CD4-positive, alpha-beta T cell treated with Interleukin-6 at 100 ng/mL for 8 hours (primary cell): ENCODE data around the gene KIAA0825.

Experiments
- DNase-seq: peaks from one replicate; pipeline ENCODE4 v3.0.0-alpha.2; 2020; ENCODE audit warnings: mixed read lengths, low spot score

KIAA0825 gene

GRCh38 chr5:94309141-94309540 is 309.3 kb downstream of the KIAA0825 start:
- no peak for DNase-seq

GRCh38 chr5:94308442-94308841 is 310.0 kb downstream of the KIAA0825 start:
- no peak for DNase-seq

GRCh38 chr5:94304146-94304545 is 314.3 kb downstream of the KIAA0825 start:
- no peak for DNase-seq

DNA sequence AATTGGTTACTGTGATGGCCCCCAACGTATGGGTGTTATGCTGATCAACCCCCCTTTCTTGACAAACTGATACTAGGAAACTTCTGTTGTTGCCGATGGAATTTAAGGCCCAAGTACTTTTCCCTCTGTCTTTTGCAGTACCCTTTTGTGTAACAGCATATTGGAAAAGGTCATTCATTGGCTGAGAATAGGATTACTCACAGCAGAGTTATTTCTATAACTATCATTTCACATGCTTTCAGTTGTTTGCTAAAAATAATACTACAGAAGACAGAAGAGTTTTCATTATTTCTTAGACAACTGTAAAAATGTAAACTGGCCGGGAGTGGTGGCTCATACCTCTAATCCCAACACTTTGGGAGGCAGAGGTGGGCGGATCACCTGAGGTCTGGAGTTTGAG is 329.5 kb downstream of the KIAA0825 start:
- DNase-seq = no peak

DNA sequence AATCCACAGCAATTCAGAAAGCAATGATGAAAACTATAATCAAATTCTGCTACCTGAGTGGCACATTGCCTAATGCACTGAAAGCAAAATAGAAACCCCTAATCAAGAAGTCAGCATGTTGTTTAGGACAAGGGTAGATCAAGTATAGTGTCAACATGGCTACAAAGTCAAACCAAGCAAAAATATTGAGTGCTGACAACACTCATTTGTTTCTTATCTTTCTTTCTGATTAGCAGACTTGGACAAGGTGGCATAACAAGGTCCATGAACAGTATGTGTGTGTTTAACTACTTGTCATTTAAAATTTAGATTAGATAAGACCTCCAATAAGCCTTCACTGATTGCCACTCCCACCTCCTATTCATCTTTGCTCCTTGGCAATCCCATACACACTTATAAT is 332.4 kb downstream of the KIAA0825 start:
- no peak for DNase-seq

GRCh38 chr5:94283093-94283492 is 335.3 kb downstream of the KIAA0825 start:
- no peak for DNase-seq

DNA sequence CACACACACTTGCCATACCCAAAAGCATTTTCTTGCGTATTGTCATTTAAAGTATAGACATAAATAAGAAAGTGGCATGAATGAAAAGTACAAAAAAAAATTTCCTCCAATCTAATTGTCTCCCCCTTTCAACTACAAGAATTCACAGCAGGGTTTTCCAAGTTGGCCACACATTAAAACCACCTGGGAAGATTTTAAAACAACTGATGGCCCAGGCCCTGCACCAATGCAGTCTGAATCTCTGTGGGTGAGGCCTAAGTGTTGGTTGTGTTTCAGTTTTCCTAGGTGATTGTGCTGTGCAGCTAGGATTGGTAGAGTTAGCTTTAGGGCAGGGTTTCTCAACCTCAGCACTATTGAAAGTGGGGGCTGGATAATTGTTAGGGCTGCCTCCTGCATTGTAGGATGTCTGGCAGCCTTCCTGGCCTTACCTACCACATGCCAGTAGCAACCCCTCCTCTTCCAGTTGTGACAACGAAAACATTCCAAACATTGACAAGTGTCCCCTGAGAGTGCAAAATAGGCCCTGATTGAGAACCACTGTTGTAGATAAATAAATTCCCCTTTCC is 337.1 kb downstream of the KIAA0825 start:
- no peak for DNase-seq

DNA sequence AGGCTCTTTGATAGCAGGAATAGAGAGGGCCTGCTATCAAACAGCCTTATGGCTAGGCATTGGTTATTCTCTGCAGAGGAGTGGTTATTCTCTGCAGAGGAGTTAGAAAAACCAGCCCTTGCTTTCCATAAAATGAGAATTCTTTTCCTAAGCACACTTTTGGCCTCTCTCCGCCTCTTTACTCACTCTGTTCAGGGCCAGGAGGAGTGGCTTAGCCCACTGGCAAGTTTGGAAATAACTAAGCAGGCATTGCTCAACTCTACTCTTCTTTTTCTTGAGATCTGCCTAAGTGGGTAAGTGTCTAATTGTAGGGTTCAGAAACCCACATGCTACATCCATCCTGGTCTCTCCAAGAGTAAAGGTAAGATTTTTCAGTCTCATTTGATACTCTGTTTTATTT is 341.7 kb downstream of the KIAA0825 start:
- no peak for DNase-seq

DNA sequence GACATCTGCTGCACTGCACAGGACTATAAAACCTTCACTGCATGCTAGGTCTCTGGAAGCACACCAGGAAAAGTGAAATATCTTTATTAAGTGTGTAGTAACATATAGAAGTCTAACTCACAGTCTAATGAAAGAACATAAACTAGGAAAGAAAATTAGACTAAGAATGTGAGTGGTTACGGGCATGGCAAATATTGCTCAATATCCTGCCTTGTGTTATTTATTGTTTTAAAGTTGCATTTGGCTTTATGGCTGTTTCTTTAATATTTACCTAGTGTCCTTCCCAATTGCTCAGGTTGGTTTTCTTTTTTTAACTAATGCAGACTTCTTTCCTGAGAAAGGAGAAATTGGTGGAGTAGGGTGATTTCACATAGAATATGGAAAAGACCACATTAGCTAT is 342.4 kb downstream of the KIAA0825 start:
- DNase-seq = no peak

DNA sequence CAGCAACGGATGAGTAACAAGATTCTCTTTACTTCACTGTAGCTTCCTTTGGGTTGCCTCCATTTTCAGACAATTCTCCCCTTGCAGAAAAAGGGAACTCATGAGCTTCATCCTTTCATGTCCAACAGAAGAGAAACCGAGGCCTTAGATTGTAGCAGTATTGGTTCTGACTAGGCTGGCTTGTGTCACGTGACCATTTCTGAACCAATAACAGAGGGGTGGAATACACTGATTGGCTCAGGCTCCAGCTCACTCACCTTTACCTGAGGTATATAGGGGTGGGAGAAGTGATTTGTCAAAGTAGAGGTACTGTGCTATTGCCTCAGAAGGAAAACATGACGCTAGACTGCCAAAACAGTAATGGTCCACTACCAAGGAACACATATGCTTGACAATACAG is 343.7 kb downstream of the KIAA0825 start:
- DNase-seq = no peak

- no peak for DNase-seq
Measured at GRCh38 chr5:94268226-94268625, 350.2 kb downstream of the KIAA0825 start.

GRCh38 chr5:94267350-94267899 is 351.0 kb downstream of the KIAA0825 start:
- no peak for DNase-seq

DNA sequence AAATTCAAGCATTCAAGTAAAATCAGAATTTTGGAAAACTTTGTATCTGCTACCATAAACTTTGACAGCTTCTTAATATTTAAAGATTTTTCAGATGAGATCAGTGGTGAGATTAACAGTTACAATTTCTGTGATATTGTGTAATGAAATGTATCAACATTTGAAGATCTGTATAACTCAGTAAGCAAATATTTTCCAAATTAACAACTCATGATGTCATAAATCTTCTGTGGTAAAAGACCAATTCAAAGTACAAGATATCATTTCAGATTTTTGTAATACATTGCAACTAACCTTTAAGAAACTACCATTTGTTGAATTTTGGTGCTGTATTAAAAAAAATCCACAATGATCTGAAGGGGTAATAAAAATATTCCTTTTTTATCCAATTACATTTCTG is 352.2 kb downstream of the KIAA0825 start:
- DNase-seq = no peak

GRCh38 chr5:94263068-94263467 is 355.3 kb downstream of the KIAA0825 start:
- no peak for DNase-seq

GRCh38 chr5:94260096-94260495 is 358.3 kb downstream of the KIAA0825 start:
- DNase-seq = no peak

GRCh38 chr5:94254214-94254613 is 364.2 kb downstream of the KIAA0825 start:
- no peak for DNase-seq

GRCh38 chr5:94250985-94251384 is 367.4 kb downstream of the KIAA0825 start:
- no peak for DNase-seq

GRCh38 chr5:94249430-94249829 is 369.0 kb downstream of the KIAA0825 start:
- DNase-seq = no peak

DNA sequence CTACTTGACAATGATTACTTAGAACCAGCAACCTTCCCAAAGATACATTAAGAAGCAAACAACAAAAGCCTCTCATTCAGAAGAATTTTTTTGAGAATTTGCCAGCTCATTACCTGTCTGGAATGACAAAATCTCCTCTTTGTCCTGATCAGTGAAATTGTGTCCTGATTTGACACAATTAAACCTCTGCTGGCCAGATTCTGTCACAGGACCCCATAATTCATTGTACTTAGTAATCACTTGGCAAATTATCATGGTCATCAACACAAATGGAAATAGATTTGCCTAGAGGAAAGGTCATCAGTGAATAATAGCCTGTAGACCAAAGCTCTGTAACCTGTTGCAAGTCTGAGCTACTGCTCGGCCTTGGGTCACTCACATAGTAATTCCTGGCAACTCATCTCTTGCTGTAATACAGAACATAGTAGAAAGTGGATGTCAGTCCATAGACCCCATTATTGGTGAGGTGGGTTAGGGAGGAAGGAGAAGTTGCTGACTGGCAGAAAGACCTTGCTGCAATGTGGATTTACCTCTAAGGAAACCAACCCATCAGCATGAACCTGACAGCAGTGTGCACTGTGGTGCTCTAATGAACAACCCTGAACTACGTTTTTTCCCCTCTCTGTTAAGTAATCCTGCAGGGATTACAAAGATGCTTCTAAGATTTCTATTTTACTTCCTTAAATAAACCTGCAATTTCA is 370.1 kb downstream of the KIAA0825 start:
- no peak for DNase-seq

DNA sequence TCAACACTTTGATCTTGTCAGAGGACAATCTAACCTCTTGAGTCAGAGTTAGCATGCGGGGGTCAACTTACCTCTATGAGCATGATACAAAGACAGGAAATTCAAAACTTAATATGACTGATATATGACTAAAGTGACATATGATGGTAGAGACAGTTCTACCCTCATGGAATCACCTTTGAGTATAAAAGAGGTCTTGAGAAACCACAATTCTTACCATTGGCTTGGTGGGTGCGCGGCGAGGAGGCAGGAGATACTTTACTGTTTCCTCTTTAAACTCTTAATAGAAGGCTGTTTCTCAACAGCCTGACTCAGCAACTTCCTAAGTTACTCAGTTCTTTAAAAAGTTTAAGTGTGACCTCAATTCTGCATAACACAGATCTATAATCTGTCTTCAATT is 372.8 kb downstream of the KIAA0825 start:
- no peak for DNase-seq

GRCh38 chr5:94244921-94245320 is 373.5 kb downstream of the KIAA0825 start:
- DNase-seq = no peak

DNA sequence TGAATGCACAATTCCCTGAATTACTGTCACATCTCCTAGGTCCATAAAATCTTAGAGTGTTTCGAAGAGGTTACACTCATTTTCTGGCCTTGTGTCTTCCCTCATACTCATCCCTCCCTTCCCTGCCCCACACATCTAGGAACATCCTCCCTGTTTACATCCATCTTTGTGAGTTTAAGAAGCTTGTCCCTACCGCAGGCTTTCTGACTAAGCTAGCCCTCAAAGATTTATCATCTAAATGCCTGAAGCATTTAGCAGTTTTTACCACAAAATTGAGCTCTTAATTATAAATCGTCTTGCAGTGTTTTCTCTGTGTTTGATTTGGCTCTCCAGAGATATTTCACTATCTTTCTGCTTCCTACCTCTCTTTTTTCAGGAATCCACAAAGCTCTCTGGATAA is 374.8 kb downstream of the KIAA0825 start:
- no peak for DNase-seq

DNA sequence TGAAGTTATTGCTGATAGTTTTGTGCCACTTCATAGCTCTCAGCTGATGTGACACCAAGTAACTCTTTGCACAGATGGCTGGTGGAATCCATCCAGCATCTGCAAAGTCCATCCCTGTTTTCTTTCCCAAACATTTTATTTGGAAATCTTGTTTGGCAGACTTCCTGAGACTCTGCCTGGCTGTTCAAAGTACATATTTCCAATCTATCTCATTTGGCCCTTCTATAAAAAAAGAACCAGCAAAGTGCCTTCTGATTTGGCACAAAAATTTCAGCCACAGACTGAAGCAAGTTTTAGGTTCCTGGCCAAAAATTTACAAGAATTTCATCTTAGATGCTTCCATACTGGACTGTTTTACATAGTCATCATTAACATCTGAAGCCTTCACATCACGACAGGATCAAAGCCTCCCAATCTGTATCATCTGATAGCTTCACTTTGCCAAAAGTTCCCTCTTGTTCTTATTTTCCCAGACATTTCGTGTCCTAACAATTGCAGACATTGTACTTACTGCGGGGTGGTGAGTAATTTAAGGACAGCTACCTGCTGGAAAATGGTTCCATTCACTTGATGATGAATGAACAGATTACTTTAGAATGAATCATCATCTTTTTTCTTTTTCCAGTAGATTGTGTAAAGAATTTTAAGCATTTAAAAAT is 377.3 kb downstream of the KIAA0825 start:
- no peak for DNase-seq
